A673 (cell line): ENCODE measurements around the gene CEBPZ. TPM values are rescaled to one million over a fixed set of nuclear protein-coding genes. Genes with fewer than 3 reads are reported as not detected.
A peak's percentile ranks its signal among the peaks of the same experiment; 100 is the strongest.

ENCODE experiments used
- BruUV-seq: library from RNA; stranded (reverse); fragments of 400-500 nt; replicated peaks from 2 replicates; lab custom pipeline; 2021; lab: Mats Ljungman, UMichigan
- CTCF ChIA-PET: fragments of 300-600 bp; sonication (Branson Sonifier 250); formaldehyde crosslinking; loops from one replicate; lab custom pipeline; 2022; ENCODE audit warnings: antibody characterized with exemption; lab: Charles Lee
- POLR2A ChIA-PET: fragments of 300-600 bp; sonication (Branson Sonifier 250); formaldehyde crosslinking; loops from one replicate; lab custom pipeline; 2022; ENCODE audit warnings: antibody characterized with exemption; ENCODE audit not compliant: low non-redundant PET; lab: Charles Lee
- DNase-seq: peaks from one replicate; pipeline ENCODE4 v3.0.0-alpha.2; 2015; ENCODE audit warnings: low spot score
- H3K27ac ChIP-seq: fragments of 200-600 bp; sonication (generic); 2 replicates; pipeline ENCODE4 v1.5.1; 2016; ENCODE audit warnings: mixed run types, low read depth, mild to moderate bottlenecking, mixed read lengths, antibody characterized with exemption, low read length; ENCODE audit not compliant: poor library complexity, severe bottlenecking
- H3K27me3 ChIP-seq: fragments of 200-600 bp; sonication (generic); replicated peaks from 2 replicates; pipeline ENCODE4 v1.6.1; 2017; ENCODE audit warnings: mixed run types, low read depth, mild to moderate bottlenecking, mixed read lengths, antibody characterized with exemption, low read length; ENCODE audit not compliant: insufficient read depth, poor library complexity
- H3K36me3 ChIP-seq: fragments of 200-600 bp; sonication (generic); 2 replicates; pipeline ENCODE4 v1.6.1; 2016; ENCODE audit warnings: mixed run types, mild to moderate bottlenecking, mixed read lengths, antibody characterized with exemption, low read length; ENCODE audit not compliant: insufficient read depth, poor library complexity, severe bottlenecking
- H3K4me1 ChIP-seq: fragments of 200-600 bp; sonication (generic); 2 replicates; pipeline ENCODE4 v1.6.1; 2017; ENCODE audit warnings: mixed run types, mild to moderate bottlenecking, mixed read lengths, antibody characterized with exemption, low read length; ENCODE audit not compliant: insufficient read depth, poor library complexity, severe bottlenecking
- H3K4me3 ChIP-seq: fragments of 200-600 bp; sonication (generic); 2 replicates; pipeline ENCODE4 v1.5.1; 2016; ENCODE audit warnings: low read depth, mixed run types, mild to moderate bottlenecking, mixed read lengths, low read length; ENCODE audit not compliant: poor library complexity, severe bottlenecking
- H3K9me3 ChIP-seq: fragments of 200-600 bp; sonication (generic); 2 replicates; pipeline ENCODE4 v1.6.1; 2016; ENCODE audit warnings: mixed run types, low read depth, mild to moderate bottlenecking, mixed read lengths, antibody characterized with exemption, low read length; ENCODE audit not compliant: poor library complexity, severe bottlenecking
- EZH2 ChIP-seq: fragments of 200-600 bp; sonication (generic); IDR thresholded peaks from 2 replicates; pipeline ENCODE4 v1.6.1; 2017; ENCODE audit warnings: borderline replicate concordance, low read depth, mild to moderate bottlenecking, mixed read lengths, antibody characterized with exemption, low read length; ENCODE audit not compliant: poor library complexity, severe bottlenecking
- intact Hi-C: fragments of 100-400 bp; cut with micrococcal nuclease; formaldehyde crosslinking; loops from one replicate; pipeline ENCODE4 v1.10.0; 2022; ENCODE audit not compliant: unreplicated experiment
- total RNA-seq: library from RNA; stranded (reverse); gene quantifications from 2 replicates; pipeline ENCODE4 v1.2.3, GENCODE V29; 2021
- TF ChIP-seq, protein P1 (sequence below): fragments of 300-800, 200-600 bp; sonication (generic); conservative IDR thresholded peaks from 2 replicates; pipeline ENCODE4 v1.5.1; 2017; ENCODE audit warnings: low read depth, mild to moderate bottlenecking, antibody characterized with exemption, low read length, moderate library complexity, mixed read lengths

CEBPZ gene
- total RNA-seq, 1 experiment from 2014 or later, result 98.9 TPM

DNA sequence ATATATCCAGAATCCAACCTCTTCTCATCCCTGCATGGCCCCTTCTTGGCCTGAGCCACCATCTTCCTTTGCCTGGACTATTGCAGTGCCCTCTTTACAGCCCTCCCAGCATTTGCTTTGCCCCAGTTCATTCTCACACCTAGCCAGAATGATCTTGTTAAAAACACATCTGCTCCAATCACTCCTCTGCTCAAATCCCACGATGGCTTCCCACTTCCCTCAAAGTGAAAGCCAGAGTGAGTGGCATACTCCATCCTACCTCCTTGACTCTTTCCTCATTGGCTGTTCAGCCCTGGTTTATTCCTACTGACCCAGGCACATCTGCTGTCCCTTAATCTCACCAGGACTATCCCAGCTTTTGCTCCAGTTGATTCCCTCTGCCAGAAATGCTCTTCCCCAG is 57.7 kb downstream of the CEBPZ start:
- DNase-seq, result no peak

DNA sequence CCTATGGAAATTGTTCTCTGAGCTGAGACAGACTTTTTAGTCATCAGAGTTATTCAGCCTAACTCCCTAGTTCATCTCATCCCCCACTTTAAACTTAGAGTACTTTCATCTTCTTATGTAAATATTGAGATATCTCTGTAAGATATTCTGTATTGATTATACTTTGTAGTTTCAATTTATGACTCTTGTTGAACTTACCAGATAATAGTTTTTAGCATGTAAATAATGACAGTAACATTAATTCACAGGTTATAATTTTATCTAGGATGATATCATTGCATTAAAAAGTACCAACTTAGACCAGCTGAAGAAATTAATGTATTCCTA is 59.8 kb downstream of the CEBPZ start:
- no peaks in the 10 kb centered on the region for H3K27me3 ChIP-seq
- POLR2A ChIA-PET, result no interaction called here

More for the DNA sequence above, 57.7 kb downstream of the CEBPZ start:
- no TSS peak for BruUV-seq
- Histone ChIP-seq H3K36me3 (no peaks in the 10 kb centered on the region), H3K9me3 (no peaks in the 10 kb centered on the region), H3K4me3 (no peak overlapping the region), H3K27me3 (no peaks in the 10 kb centered on the region), H3K27ac (no peak overlapping the region), H3K4me1 (no peaks in the 10 kb centered on the region)
- POLR2A ChIA-PET, result no interaction called here
- intact Hi-C loops, result no loop called here
- no peak for TF ChIP-seq EZH2
- TF ChIP-seq, protein P1, sequence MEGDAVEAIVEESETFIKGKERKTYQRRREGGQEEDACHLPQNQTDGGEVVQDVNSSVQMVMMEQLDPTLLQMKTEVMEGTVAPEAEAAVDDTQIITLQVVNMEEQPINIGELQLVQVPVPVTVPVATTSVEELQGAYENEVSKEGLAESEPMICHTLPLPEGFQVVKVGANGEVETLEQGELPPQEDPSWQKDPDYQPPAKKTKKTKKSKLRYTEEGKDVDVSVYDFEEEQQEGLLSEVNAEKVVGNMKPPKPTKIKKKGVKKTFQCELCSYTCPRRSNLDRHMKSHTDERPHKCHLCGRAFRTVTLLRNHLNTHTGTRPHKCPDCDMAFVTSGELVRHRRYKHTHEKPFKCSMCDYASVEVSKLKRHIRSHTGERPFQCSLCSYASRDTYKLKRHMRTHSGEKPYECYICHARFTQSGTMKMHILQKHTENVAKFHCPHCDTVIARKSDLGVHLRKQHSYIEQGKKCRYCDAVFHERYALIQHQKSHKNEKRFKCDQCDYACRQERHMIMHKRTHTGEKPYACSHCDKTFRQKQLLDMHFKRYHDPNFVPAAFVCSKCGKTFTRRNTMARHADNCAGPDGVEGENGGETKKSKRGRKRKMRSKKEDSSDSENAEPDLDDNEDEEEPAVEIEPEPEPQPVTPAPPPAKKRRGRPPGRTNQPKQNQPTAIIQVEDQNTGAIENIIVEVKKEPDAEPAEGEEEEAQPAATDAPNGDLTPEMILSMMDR, result no peak
- CTCF ChIA-PET, result no interaction called here

DNA sequence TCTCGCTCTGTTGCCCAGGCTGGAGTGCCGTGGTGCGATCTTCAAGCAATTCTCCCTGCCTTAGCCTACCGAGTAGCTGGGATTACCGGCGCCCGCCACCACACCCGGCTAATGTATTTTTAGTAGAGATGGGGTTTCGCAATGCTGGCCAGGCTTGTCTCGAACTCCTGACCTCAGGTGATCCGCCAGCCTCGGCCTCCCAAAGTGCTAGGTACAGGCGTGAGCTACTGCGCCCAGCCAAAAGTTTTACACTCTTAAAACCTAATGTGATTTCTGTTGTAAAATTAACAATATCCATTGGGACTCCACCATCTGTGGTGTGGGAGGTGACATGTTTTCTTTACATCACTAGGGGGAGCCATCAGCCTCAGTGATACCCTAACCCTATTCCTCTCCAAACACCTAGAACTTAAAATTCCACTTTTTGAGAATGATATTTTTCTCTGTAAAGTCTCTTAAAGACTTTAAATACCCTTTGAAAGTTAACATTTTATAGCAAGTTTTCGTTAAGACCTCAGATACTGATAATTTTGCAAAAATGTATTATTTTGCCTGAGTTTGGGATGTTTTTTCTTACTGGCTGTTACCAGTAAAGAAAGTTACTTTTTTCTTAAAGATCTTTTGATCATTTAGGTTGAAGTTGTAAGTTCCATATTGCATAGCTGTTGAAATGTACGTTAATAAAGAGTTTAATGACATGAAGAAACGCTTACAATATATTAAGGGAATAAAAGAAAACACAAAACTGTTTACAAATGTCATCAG is 63.0 kb downstream of the CEBPZ start:
- Histone ChIP-seq H3K9me3 (peaks cover 19% of the 10 kb centered on the region), H3K4me1 (no peaks in the 10 kb centered on the region), H3K27me3 (no peaks in the 10 kb centered on the region), H3K27ac (no peak overlapping the region), H3K4me3 (no peak overlapping the region), H3K36me3 (no peaks in the 10 kb centered on the region)
- POLR2A ChIA-PET, result no interaction called here
- TF ChIP-seq, protein P1, result peak; percentile 83
- TF ChIP-seq EZH2, result no peak
- CTCF ChIA-PET, result interaction anchor here (0.6 kb wide), 1 partner anchor 50 kb away, joined by 3 read pairs; no protein-coding TSS in a partner anchor
- no TSS peak for BruUV-seq
- DNase-seq, result peak; percentile 75
- intact Hi-C loops, result loop anchor here (5.0 to 10.0 kb wide), 2 partner anchors 224 to 716 kb away; no protein-coding TSS in a partner anchor

More for the DNA sequence above, 59.8 kb downstream of the CEBPZ start:
- Histone ChIP-seq H3K27ac (no peak overlapping the region), H3K36me3 (no peaks in the 10 kb centered on the region), H3K4me3 (no peak overlapping the region), H3K4me1 (no peaks in the 10 kb centered on the region), H3K9me3 (no peaks in the 10 kb centered on the region)
- TF ChIP-seq EZH2, result no peak
- TF ChIP-seq, protein P1, result no peak
- DNase-seq, result no peak
- CTCF ChIA-PET, result no interaction called here
- no TSS peak for BruUV-seq
- intact Hi-C loops, result no loop called here
